ENCODE results near the gene CD207.
A peak's percentile ranks its signal among the peaks of the same experiment; 100 is the strongest.
"Not testable (repeated sequence)": the region's sequence is repeated elsewhere in the genome, so short reads cannot be mapped to it uniquely, and the experiment has no call there.

The CD207 gene

DNA sequence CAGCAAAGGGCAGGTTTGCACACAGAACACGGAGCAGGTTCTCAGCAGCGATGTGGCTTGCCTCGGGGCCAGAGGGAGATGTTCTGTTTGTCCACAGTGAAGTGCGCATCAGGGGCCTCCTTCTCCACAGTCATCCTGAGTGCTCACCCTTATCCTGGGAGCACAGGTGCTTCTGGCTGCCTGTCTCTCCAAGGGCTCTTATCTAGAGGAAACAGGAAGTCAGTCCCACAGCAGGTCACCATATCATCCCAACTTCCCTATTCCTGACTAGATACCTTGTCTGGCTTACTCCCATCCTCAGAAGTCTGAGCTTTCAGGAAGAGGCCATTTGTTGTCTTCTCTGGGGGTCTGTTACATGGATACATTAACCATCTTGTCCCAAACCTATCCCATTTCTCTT is at the start of gene CD207:
TSS of gene CD207 (minus strand) at position 174 of the 400 bp plus-strand sequence. CDS start at position 134, 40 bp downstream.
- Histone ChIP-seq H3K36me3 (ENCODE audit: control insufficient read depth in 2 of 2, insufficient read depth in 2 of 2, low read length in 2 of 2) (no peaks in the 10 kb centered on the region), H3K9ac (ENCODE audit: low read length in 2 of 2) (no peak within 1 kb of the TSS), H3K27ac (ENCODE audit: low read length) (no peak within 1 kb of the TSS), H3K9me3 (ENCODE audit: control insufficient read depth in 2 of 2, low read length in 2 of 2) (peaks cover 0 to 2% of the 10 kb centered on the region in 2 donors), H3K27me3 (ENCODE audit: control insufficient read depth in 1 of 2, insufficient read depth in 2 of 2, low read length in 2 of 2) (no peaks in the 10 kb centered on the region), H3K4me1 (ENCODE audit: control insufficient read depth, insufficient read depth, low read length) (no peaks in the 10 kb centered on the region), H3K4me3 (ENCODE audit: low read length in 2 of 2) (no peak within 1 kb of the TSS)

DNA sequence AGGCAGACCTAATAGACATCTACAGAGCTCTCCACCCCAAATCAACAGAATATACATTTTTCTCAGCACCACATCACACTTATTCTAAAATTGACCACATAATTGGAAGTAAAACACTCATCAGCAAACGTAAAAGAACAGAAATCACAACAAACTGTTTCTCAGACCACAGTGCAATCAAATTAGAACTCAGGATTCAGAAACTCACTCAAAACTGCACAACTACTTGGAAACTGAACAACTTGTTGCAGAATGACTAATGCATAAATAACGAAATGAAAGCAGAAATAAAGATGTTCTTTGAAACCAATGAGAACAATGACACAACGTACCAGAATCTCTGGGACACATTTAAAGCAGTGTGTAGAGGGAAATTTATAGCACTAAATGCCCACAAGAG is 42.9 kb upstream of the CD207 start:
- H3K27ac ChIP-seq (ENCODE audit: low read length); H3K4me3 ChIP-seq (ENCODE audit: low read length in 2 of 2); H3K9ac ChIP-seq (ENCODE audit: low read length in 2 of 2); H3K4me1 ChIP-seq (ENCODE audit: control insufficient read depth, insufficient read depth, low read length); H3K9me3 ChIP-seq (ENCODE audit: control insufficient read depth in 2 of 2, low read length in 2 of 2); H3K36me3 ChIP-seq (ENCODE audit: control insufficient read depth in 2 of 2, insufficient read depth in 2 of 2, low read length in 2 of 2): not testable (repeated sequence)
- peaks cover 22 to 30% of the 10 kb centered on the region in 2 donors for H3K27me3 ChIP-seq (ENCODE audit: control insufficient read depth in 1 of 2, insufficient read depth in 2 of 2, low read length in 2 of 2)

DNA sequence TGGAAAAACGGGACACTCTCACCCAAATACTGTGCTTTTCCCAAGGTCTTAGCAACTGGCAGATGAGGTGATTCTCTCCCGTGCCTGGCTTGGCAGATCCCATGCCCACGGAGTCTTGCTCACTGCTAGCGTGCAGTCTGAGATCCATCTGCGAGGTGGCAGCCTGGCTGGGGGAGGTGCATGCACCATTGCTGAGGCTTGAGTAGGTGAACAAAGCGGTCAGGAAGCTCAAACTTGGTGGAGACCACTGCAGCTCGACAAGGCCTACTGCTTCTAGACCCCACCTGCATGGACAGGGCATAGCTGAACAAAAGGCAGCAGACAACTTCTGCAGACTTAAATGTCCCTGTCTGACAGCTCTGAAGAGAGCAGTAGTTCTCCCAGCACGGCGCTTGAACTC is 40.5 kb upstream of the CD207 start:
- H3K9ac ChIP-seq (ENCODE audit: low read length in 2 of 2); H3K27ac ChIP-seq (ENCODE audit: low read length); H3K36me3 ChIP-seq (ENCODE audit: control insufficient read depth in 2 of 2, insufficient read depth in 2 of 2, low read length in 2 of 2); H3K9me3 ChIP-seq (ENCODE audit: control insufficient read depth in 2 of 2, low read length in 2 of 2); H3K4me3 ChIP-seq (ENCODE audit: low read length in 2 of 2); H3K4me1 ChIP-seq (ENCODE audit: control insufficient read depth, insufficient read depth, low read length): not testable (repeated sequence)
- peaks cover 32 to 36% of the 10 kb centered on the region in 2 donors for H3K27me3 ChIP-seq (ENCODE audit: control insufficient read depth in 1 of 2, insufficient read depth in 2 of 2, low read length in 2 of 2)

DNA sequence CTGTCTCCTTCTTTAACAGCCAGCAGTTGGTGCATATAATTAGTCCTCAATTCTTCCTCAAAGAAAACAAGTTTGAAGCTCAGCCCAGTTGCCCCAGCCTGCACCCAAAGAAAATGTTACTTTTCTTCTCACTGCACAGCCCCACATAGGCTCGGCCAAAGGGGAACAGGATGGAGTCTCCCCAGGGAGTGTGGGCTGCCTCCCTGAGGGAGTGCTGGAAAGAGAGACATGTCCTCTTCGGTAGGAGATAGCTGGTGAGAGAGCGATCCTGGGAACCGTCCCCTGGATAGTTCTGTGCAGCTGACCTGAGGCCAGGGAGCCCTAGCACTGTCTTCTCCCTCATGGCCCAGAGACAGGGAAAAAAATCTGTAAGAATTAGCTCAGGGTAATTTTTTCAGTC is 37.9 kb upstream of the CD207 start:
- H3K36me3 ChIP-seq (ENCODE audit: control insufficient read depth in 2 of 2, insufficient read depth in 2 of 2, low read length in 2 of 2): no peaks in the 10 kb centered on the region
- no peaks in the 10 kb centered on the region for H3K9me3 ChIP-seq (ENCODE audit: control insufficient read depth in 2 of 2, low read length in 2 of 2)
- no peak overlapping the region for H3K4me3 ChIP-seq (ENCODE audit: low read length in 2 of 2)
- H3K4me1 ChIP-seq (ENCODE audit: control insufficient read depth, insufficient read depth, low read length): peaks cover 7% of the 10 kb centered on the region
- H3K9ac ChIP-seq (ENCODE audit: low read length in 2 of 2): no peak overlapping the region
- H3K27me3 ChIP-seq (ENCODE audit: control insufficient read depth in 1 of 2, insufficient read depth in 2 of 2, low read length in 2 of 2): peaks cover 35 to 36% of the 10 kb centered on the region in 2 donors
- H3K27ac ChIP-seq (ENCODE audit: low read length): no peak overlapping the region

DNA sequence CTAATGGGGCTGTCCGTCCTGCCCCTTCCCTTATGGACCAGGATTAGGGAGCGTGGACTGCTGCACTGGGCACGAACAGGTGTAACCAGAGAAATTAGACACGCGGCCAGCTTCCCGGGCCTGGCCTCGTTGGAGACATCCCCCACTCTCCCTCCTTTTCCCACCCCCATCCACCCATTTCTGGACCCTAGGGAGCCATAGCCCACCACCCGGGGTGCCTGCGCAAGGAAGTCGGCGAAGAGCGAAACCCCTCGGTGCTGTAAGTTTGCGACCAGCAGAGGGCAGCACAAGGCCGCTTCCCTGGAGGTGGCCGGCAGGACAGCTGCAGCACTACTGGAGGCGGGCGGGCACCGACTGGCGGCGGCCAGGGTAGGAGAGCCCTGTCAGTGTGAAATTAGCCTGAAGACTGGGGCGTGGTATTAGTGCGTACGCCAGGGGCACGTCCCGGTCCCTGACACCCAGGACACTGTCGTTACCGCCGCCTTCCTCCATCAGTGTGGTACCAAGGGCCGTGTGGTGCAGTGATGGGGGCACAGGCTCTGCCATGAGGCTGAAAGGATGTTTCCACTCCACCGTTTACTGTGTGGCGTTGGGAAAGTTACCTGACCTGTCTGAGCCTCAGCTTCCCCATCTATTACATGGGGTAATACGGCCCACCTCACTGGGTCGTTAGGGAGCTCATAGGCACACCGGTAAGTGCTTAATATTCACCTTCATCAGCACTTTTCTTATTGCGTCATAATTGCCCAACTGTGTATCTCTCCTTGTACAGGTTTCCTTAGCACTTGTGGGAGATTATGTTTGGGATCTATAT is 36.0 kb upstream of the CD207 start:
- no peaks in the 10 kb centered on the region for H3K9me3 ChIP-seq (ENCODE audit: control insufficient read depth in 2 of 2, low read length in 2 of 2)
- H3K27ac ChIP-seq (ENCODE audit: low read length): no peak overlapping the region
- no peak overlapping the region for H3K9ac ChIP-seq (ENCODE audit: low read length in 2 of 2)
- peaks cover 7% of the 10 kb centered on the region for H3K4me1 ChIP-seq (ENCODE audit: control insufficient read depth, insufficient read depth, low read length)
- H3K27me3 ChIP-seq (ENCODE audit: control insufficient read depth in 1 of 2, insufficient read depth in 2 of 2, low read length in 2 of 2): peaks cover 35 to 36% of the 10 kb centered on the region in 2 donors
- peak overlapping the region in 1 of 2 donors; percentile 58 for H3K4me3 ChIP-seq (ENCODE audit: low read length in 2 of 2)
- H3K36me3 ChIP-seq (ENCODE audit: control insufficient read depth in 2 of 2, insufficient read depth in 2 of 2, low read length in 2 of 2): no peaks in the 10 kb centered on the region

DNA sequence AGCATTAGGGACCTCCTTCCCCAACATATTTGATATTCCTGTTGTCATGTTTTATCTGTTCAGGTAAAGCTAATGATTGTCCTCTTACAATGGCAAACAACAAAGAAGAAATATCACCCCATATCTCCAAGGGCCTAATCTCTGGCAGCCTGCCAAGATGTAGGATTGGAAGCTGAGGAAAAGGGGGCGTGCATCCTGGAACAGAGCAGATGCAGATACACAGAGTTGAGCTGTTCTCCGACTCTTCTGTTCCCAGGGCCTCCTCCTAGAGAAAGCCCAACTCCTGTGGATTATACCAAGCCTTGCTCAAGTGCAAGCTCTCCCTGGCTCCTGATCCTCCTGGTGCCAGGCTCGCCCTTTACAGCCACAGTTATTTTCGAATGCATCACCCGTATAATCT is 35.2 kb upstream of the CD207 start:
- Histone ChIP-seq H3K36me3 (ENCODE audit: control insufficient read depth in 2 of 2, insufficient read depth in 2 of 2, low read length in 2 of 2) (no peaks in the 10 kb centered on the region), H3K9me3 (ENCODE audit: control insufficient read depth in 2 of 2, low read length in 2 of 2) (no peaks in the 10 kb centered on the region), H3K9ac (ENCODE audit: low read length in 2 of 2) (no peak overlapping the region), H3K27ac (ENCODE audit: low read length) (no peak overlapping the region), H3K4me1 (ENCODE audit: control insufficient read depth, insufficient read depth, low read length) (peaks cover 7% of the 10 kb centered on the region), H3K27me3 (ENCODE audit: control insufficient read depth in 1 of 2, insufficient read depth in 2 of 2, low read length in 2 of 2) (peaks cover 29 to 30% of the 10 kb centered on the region in 2 donors), H3K4me3 (ENCODE audit: low read length in 2 of 2) (no peak overlapping the region)

DNA sequence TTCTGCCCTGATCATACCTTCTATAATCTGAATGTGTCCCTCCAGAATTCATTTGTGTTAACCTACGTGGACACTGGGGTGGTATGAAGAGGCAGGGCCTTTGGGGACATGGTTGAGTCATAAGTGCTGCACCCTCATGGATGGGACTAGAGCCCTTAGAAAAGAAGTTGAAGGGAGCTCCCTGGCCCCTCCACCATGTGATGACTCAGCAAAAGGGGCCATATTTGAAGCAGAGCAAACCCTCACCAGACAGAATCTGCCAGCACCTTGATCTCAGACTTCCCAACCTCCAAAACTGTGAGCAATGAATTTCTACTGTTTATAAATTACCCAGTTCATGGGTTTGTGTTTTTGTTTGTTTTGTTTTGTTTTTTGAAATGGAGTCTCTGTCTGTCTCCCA is 33.4 kb upstream of the CD207 start:
- H3K4me1 ChIP-seq (ENCODE audit: control insufficient read depth, insufficient read depth, low read length): peaks cover 7% of the 10 kb centered on the region
- H3K27ac ChIP-seq (ENCODE audit: low read length): no peak overlapping the region
- H3K27me3 ChIP-seq (ENCODE audit: control insufficient read depth in 1 of 2, insufficient read depth in 2 of 2, low read length in 2 of 2): peaks cover 26 to 29% of the 10 kb centered on the region in 2 donors
- H3K9ac ChIP-seq (ENCODE audit: low read length in 2 of 2): no peak overlapping the region
- H3K36me3 ChIP-seq (ENCODE audit: control insufficient read depth in 2 of 2, insufficient read depth in 2 of 2, low read length in 2 of 2): no peaks in the 10 kb centered on the region
- H3K4me3 ChIP-seq (ENCODE audit: low read length in 2 of 2): no peak overlapping the region
- no peaks in the 10 kb centered on the region for H3K9me3 ChIP-seq (ENCODE audit: control insufficient read depth in 2 of 2, low read length in 2 of 2)

DNA sequence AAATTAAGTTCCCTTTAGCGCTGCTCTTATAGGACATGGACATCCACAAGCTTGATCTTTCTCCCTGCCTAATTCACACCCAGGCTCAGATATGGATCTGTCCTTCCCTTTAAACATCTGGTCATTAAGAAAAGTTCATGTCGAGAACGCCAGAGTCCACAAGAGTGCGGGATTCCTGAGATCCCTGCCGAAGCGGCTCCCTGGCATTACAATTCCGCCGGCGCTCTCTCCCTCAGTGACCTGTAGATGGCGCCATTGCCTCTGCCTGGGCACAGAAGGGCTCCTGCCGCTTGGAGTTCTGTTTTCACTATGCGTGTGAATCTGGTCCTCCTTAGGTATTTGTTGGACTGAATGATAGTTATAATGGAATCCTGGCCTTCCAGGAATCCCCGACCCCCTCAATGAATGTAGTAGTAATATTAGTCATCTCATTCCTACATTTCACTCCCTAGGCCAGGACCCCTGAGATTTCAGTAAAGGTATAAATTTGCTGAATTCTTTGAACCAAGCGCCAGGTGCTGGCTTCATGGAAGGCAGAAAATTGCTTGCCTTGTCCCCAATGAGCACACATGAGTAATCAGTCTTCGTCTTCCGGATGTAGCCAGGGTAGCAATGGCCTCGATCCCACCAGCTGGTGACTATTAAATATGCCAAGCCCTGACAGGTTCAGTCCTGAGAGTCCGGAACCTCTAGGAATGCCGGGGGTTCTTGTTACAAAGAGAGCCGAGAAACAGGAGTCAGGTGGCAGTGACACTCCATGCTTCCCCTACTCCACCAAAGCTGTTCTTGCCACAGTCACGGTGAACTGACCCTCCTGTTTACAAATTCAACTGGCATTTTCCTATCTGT is 26.4 kb upstream of the CD207 start:
- Histone ChIP-seq H3K36me3 (ENCODE audit: control insufficient read depth in 2 of 2, insufficient read depth in 2 of 2, low read length in 2 of 2) (no peaks in the 10 kb centered on the region), H3K27me3 (ENCODE audit: control insufficient read depth in 1 of 2, insufficient read depth in 2 of 2, low read length in 2 of 2) (peaks cover 32 to 35% of the 10 kb centered on the region in 2 donors), H3K4me3 (ENCODE audit: low read length in 2 of 2) (peak overlapping the region in 1 of 2 donors; percentile 35), H3K4me1 (ENCODE audit: control insufficient read depth, insufficient read depth, low read length) (no peaks in the 10 kb centered on the region), H3K9ac (ENCODE audit: low read length in 2 of 2) (no peak overlapping the region), H3K9me3 (ENCODE audit: control insufficient read depth in 2 of 2, low read length in 2 of 2) (no peaks in the 10 kb centered on the region), H3K27ac (ENCODE audit: low read length) (no peak overlapping the region)

DNA sequence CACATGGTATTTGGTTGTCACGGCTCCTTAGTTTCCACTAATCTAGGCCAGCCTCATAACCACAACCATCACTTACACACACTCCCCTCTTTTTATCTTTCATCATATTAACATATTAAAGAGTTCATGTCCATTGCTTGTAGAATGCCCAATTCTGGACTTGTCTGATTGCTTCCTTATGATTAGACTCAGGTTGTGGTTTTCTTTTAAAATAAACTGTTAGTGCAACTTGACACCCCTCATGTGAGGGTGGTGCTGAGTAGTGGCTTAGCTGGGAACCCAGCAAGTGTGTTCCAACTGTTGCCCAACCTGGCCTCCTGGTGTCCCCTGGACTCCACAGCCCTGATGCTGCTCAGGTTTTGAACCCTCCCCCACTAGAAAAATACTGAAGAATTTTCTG is 20.1 kb upstream of the CD207 start:
- H3K9me3 ChIP-seq (ENCODE audit: control insufficient read depth in 2 of 2, low read length in 2 of 2): no peaks in the 10 kb centered on the region
- H3K4me3 ChIP-seq (ENCODE audit: low read length in 2 of 2): no peak overlapping the region
- peaks cover 5% of the 10 kb centered on the region in 2 donors for H3K27me3 ChIP-seq (ENCODE audit: control insufficient read depth in 1 of 2, insufficient read depth in 2 of 2, low read length in 2 of 2)
- H3K9ac ChIP-seq (ENCODE audit: low read length in 2 of 2): no peak overlapping the region
- no peaks in the 10 kb centered on the region for H3K36me3 ChIP-seq (ENCODE audit: control insufficient read depth in 2 of 2, insufficient read depth in 2 of 2, low read length in 2 of 2)
- no peaks in the 10 kb centered on the region for H3K4me1 ChIP-seq (ENCODE audit: control insufficient read depth, insufficient read depth, low read length)
- H3K27ac ChIP-seq (ENCODE audit: low read length): no peak overlapping the region

DNA sequence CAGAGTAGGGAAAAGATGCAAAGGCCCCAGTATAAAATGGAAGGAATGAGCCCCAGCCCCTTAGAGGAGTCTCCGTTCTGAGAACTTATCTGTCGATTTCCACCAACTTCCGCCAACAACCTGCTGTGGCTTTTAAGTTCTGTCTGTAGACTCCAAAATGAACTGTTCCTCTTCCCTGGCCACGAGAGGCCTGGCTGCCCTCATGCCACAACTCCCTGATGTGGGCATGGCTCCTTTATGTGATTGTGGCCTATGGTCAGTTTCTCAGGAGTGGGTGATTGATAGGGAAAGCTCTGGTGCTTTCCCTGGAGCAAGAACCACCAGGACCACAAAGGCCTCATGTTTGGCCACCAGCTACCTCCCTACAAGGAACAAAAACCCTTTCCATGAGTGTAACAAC is 18.8 kb upstream of the CD207 start:
- Histone ChIP-seq H3K36me3 (ENCODE audit: control insufficient read depth in 2 of 2, insufficient read depth in 2 of 2, low read length in 2 of 2) (no peaks in the 10 kb centered on the region), H3K27ac (ENCODE audit: low read length) (no peak overlapping the region), H3K9ac (ENCODE audit: low read length in 2 of 2) (no peak overlapping the region), H3K9me3 (ENCODE audit: control insufficient read depth in 2 of 2, low read length in 2 of 2) (no peaks in the 10 kb centered on the region), H3K4me1 (ENCODE audit: control insufficient read depth, insufficient read depth, low read length) (no peaks in the 10 kb centered on the region), H3K4me3 (ENCODE audit: low read length in 2 of 2) (no peak overlapping the region), H3K27me3 (ENCODE audit: control insufficient read depth in 1 of 2, insufficient read depth in 2 of 2, low read length in 2 of 2) (no peaks in the 10 kb centered on the region)

DNA sequence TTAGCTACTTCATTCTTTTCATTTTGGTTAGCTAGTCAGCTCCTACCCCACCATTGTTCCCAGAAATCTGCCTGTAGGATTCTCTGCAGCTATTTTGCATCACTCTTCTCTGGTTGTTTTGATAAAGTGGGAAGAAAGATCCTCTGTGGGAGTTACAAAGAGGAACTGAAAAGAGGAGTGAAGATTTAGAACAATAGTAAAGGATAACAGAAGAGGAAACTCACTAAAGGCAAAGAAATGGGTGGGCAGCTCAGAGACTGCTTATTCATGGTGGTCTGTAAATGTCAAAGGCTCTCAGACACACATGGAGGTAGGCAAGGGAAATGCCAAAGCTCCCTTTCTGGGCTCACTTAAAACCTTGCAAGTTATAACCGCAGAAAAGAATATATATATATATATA is 17.2 kb upstream of the CD207 start:
- Histone ChIP-seq H3K4me1 (ENCODE audit: control insufficient read depth, insufficient read depth, low read length) (no peaks in the 10 kb centered on the region), H3K9ac (ENCODE audit: low read length in 2 of 2) (no peak overlapping the region), H3K9me3 (ENCODE audit: control insufficient read depth in 2 of 2, low read length in 2 of 2) (no peaks in the 10 kb centered on the region), H3K36me3 (ENCODE audit: control insufficient read depth in 2 of 2, insufficient read depth in 2 of 2, low read length in 2 of 2) (no peaks in the 10 kb centered on the region), H3K27me3 (ENCODE audit: control insufficient read depth in 1 of 2, insufficient read depth in 2 of 2, low read length in 2 of 2) (no peaks in the 10 kb centered on the region), H3K27ac (ENCODE audit: low read length) (no peak overlapping the region), H3K4me3 (ENCODE audit: low read length in 2 of 2) (no peak overlapping the region)
